SK-N-MC (cell line): ENCODE data around the gene KLHL29.

Source experiments
- EZH2 ChIP-seq: fragments of 200-600 bp; sonication (generic); IDR thresholded peaks from one replicate; pipeline ENCODE4 v1.6.1; 2017; ENCODE audit warnings: antibody characterized with exemption
- POLR2AphosphoS5 ChIP-seq: IDR thresholded peaks from 2 replicates; pipeline ENCODE4 v1.6.1; 2012; ENCODE audit warnings: mild to moderate bottlenecking, low read depth, low read length, borderline replicate concordance

GRCh38 chr2:23465936-23466335, 81.0 kb downstream of the KLHL29 start:
- no peak for TF ChIP-seq POLR2AphosphoS5
- TF ChIP-seq EZH2 = no peak
